Measurements from ENCODE around the gene FYN. TPM values are rescaled to one million over a fixed set of nuclear protein-coding genes. Genes with fewer than 3 reads are reported as not detected.

Gene FYN
- total RNA-seq, 4 donors from 2014 or later = 56.3 to 96.4 (median 81.8) TPM

DNA sequence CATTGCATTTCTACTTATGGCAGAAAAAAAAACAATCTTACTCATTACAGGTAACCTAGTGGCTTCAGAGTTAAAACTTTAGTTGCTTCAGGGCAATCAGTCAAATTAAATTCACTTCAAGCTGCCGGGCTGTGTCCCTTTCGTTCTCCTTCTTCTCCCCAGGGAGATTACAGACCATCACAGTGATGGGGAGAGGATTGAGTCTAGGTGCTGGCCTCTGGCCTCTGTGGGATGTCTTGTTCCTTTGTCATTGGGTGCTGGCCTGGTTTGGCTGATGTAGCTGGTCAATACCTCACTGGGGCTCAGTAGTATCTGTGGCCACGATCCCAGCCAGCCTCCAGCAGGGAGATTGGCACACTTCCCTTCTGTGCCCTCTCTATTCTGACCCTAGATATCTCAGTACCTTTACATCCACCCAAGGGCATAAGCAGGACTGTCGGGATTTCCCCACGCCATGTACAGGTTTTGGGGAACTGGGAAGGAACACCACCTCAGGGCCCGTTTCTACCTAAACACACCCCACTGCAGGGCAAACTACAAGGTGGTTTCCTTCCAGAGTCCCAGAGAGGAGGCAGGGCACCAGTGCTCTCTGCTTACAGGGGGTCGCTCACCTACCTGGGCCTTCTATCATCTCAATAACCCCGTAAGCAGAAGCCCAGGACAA is 15.4 kb downstream of the FYN start:
- intact Hi-C loops (cut with DNase I; ENCODE audit: low total_unique reads) = no loop called here
- WGBS, 2 donors = 78 to 82% methylated on average over 8 of the region's 8 CpGs
- TF ChIP-seq, protein P1, sequence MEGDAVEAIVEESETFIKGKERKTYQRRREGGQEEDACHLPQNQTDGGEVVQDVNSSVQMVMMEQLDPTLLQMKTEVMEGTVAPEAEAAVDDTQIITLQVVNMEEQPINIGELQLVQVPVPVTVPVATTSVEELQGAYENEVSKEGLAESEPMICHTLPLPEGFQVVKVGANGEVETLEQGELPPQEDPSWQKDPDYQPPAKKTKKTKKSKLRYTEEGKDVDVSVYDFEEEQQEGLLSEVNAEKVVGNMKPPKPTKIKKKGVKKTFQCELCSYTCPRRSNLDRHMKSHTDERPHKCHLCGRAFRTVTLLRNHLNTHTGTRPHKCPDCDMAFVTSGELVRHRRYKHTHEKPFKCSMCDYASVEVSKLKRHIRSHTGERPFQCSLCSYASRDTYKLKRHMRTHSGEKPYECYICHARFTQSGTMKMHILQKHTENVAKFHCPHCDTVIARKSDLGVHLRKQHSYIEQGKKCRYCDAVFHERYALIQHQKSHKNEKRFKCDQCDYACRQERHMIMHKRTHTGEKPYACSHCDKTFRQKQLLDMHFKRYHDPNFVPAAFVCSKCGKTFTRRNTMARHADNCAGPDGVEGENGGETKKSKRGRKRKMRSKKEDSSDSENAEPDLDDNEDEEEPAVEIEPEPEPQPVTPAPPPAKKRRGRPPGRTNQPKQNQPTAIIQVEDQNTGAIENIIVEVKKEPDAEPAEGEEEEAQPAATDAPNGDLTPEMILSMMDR (IDR thresholded peaks at IDR 0.05) = no peak
- TF ChIP-seq POLR2A (IDR thresholded peaks at IDR 0.05) = no peak
- H3K4me3 ChIP-seq (ENCODE audit: low read depth, poor library complexity, severe bottlenecking) = no peak overlapping the region
- DNase-seq (ENCODE audit: low spot score in 2 of 2) = no peak

DNA sequence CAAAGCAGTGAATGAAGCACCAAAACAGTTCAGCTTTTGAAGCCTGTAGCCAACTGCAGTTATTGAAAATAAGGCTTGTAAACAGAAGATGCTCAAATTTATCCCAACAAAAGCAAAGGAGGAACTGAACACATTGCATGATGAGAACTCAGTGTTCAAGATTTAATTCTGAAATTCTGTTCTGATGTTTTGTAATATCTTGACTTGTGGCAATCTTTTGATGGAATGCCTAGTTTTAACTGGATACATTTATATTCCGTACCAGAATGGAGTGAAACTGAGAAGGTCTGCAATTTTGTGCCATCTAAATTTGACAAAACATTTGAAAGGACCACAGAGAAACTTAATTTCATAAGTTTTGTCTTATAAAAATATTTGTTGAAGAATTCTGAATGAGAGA is 17.5 kb downstream of the FYN start:
- WGBS, 2 donors = 70 to 73% methylated on average over 1 of the region's 1 CpG
- no peak for DNase-seq (ENCODE audit: low spot score in 2 of 2)
- TF ChIP-seq POLR2A (IDR thresholded peaks at IDR 0.05) = no peak
- TF ChIP-seq, protein P1 (IDR thresholded peaks at IDR 0.05) = no peak
- H3K4me3 ChIP-seq (ENCODE audit: low read depth, poor library complexity, severe bottlenecking) = no peak overlapping the region
- intact Hi-C loops (cut with DNase I; ENCODE audit: low total_unique reads) = no loop called here

DNA sequence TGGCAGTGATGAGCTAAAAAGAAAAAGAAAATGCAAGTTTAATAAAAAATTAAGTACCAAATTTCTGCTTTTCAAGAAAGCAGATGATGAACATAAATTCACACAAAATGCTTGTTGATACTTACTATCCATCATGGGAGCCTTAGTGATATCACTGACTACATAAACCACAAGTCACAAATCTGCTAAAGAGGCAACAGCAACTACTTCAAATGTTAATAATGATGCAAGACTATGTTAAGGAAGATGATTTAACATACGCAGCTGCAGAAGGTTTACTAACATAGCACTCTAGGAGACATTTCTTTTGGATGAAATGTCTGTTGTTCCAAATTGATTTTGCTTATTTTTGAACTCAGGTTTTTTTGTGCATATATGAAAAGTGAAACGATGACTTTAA is 18.6 kb downstream of the FYN start:
- DNase-seq (ENCODE audit: low spot score in 2 of 2) = no peak
- no peak overlapping the region for H3K4me3 ChIP-seq (ENCODE audit: low read depth, poor library complexity, severe bottlenecking)
- TF ChIP-seq POLR2A (IDR thresholded peaks at IDR 0.05) = no peak
- TF ChIP-seq, protein P1 (IDR thresholded peaks at IDR 0.05) = no peak
- 69 to 74% methylated on average over 2 of the region's 2 CpGs for WGBS, 2 donors
- intact Hi-C loops (cut with DNase I; ENCODE audit: low total_unique reads) = no loop called here

DNA sequence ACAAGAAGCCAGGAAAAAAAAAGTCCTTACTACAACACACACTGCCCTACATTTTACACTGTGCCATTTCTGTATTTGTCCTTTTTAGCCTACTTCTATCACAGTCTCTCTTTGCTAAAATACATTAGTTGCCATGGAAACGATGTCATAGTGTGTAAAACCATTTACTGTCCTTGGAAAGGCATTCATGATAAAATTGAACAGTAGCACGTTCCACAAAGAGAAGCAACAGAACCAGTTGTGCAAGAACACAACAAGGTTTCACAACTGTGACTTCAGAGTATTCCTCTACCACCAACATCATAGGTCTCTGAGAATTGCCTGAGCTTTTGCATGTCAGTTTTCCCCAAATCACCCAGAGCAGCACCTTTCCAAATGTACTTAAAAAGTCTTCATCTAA is 20.5 kb downstream of the FYN start:
- no peak for TF ChIP-seq POLR2A (IDR thresholded peaks at IDR 0.05)
- TF ChIP-seq, protein P1 (IDR thresholded peaks at IDR 0.05) = no peak
- no peak for DNase-seq (ENCODE audit: low spot score in 2 of 2)
- no peak overlapping the region for H3K4me3 ChIP-seq (ENCODE audit: low read depth, poor library complexity, severe bottlenecking)
- WGBS, 2 donors = 38 to 43% methylated on average over 2 of the region's 2 CpGs
- intact Hi-C loops (cut with DNase I; ENCODE audit: low total_unique reads) = no loop called here

DNA sequence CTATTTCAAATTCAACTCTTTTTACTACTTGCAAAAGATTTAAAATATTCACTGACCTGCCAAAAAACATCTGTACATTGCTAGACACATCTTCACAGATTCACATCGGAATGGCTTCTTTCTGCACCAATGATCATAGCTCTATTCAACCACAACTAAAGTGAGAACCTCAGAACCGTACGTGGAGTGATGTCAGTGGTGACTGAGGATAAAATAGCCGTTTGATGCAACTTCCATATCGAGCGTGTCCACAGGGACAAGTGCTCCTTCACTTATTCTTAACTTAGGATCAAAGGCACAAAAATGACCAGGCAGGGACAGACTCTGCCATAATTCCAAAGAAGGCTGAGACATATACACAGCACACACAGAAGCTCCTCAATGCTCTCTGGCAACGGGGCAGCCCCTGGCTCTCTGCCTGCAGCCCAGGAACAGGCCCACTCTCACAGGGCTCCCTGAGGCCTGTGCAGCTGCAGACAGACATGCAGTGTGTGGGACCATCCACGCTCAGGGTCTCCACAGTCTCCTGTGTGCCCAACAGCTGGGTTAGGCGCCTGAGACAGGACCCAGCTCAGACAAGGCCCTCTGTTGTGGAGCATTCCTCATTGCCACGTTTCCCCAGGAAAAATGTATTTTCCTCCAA is 22.8 kb downstream of the FYN start:
- no peak overlapping the region for H3K4me3 ChIP-seq (ENCODE audit: low read depth, poor library complexity, severe bottlenecking)
- intact Hi-C loops (cut with DNase I; ENCODE audit: low total_unique reads) = no loop called here
- TF ChIP-seq, protein P1 (IDR thresholded peaks at IDR 0.05) = no peak
- no peak for TF ChIP-seq POLR2A (IDR thresholded peaks at IDR 0.05)
- WGBS, 2 donors = 68 to 83% methylated on average over 10 of the region's 10 CpGs
- no peak for DNase-seq (ENCODE audit: low spot score in 2 of 2)
